VCaP (cell line): Measurements from ENCODE around the gene TBCB.

Experiments
- H3K27ac ChIP-seq: fragments of 450-650 bp; 2 replicates; pipeline ENCODE4 v1.5.1; 2017
- CTCF ChIP-seq: fragments of 450-650 bp; conservative IDR thresholded peaks from 2 replicates; pipeline ENCODE4 v1.5.1; 2017; ENCODE audit warnings: mild to moderate bottlenecking, moderate library complexity

The TBCB gene

DNA sequence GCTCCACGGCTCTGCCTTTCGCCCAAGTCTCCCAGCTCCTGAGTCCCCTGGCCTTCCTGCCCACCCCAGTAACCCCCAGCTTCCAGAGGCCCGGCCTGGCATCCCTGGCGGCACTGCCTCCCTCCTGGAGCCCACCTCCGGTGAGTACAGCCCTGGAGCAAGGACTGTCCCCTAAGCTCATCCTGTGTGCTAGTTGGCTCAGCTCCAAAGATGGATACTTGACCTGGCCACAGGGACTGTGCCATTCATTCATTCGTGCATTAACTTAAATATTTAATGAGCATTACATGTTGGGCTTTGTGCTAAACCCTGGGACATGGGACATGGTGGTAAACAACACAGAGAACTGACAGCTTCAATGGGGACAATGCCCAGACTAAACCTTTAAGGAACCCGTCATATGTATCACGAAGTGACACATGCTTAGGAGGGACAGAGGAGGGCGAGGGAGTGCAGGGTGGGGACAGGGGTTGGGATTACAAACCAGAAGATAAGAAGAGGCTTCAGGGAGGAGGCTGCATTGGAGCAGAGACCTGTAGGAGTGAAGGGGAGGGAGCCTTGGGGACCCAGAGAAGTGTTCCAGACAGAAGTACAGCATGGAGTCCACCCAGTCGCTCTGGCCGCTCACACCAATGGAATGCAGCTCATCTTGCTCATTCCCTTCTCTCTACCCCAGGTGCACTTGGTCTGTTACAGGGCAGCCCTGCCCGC, 11.3 kb upstream of the TBCB start:
- peak overlapping the region; percentile 47; the same call in 1 of the 2 replicates for H3K27ac ChIP-seq
- no peak for TF ChIP-seq CTCF

- no peak for TF ChIP-seq CTCF
- peak overlapping the region; percentile 47 for H3K27ac ChIP-seq
Measured at GRCh38 chr19:36106441-36106840, 8.8 kb upstream of the TBCB start.

- peak overlapping the region; percentile 47; the same call in 1 of the 2 replicates for H3K27ac ChIP-seq
- TF ChIP-seq CTCF, result no peak
Measured at GRCh38 chr19:36106991-36107390, 8.3 kb upstream of the TBCB start.

GRCh38 chr19:36108684-36109083, 6.6 kb upstream of the TBCB start:
- H3K27ac ChIP-seq, result peak overlapping the region; percentile 17; the same call in 1 of the 2 replicates
- no peak for TF ChIP-seq CTCF

DNA sequence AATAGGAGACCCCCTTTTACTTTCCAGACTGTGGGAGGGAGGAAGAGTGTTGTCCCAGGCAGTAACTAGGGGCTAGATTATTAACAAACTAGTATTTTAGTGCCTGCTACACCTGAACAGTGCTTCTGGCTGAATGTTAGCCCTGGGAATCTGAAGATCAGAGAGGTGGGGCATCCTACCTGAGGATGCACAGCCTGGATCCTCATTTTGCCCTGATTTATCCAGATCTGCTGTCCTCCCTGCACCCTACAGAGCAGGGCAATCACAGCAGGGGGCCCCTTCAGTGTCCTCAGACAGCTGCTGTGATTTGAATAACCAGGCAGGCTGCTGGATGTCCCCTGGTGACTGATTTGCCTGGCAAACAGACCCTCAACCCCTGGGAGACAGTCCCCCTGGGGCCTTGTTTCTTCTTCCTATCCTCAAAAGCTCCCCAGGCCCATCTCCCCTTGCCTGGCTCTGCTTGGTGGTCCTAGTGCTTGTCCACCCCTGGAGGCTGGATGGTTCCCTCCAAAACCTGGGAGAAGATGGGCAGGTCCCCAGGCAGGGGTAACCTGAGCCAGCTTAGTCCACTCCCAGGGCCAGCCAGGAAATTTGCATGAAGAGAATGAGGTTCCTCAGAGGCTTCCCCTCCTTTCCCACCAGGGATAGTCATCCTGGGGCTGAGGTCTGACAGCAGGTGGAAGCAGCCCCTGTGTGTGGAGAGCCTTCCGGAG, 4.6 kb upstream of the TBCB start, which contains the start of gene OVOL3:
Gene OVOL3 (plus strand): TSS at position 657 of the 713 bp plus-strand sequence. CDS start 60 bp downstream, outside the sequence.
- TF ChIP-seq CTCF, result no peak
- H3K27ac ChIP-seq, result peak within 1 kb of the TSS; percentile 2; the same call in 1 of the 2 replicates

- no peak for TF ChIP-seq CTCF
- peak overlapping the region; percentile 2; the same call in 1 of the 2 replicates for H3K27ac ChIP-seq
Measured at GRCh38 chr19:36111200-36111539, 4.1 kb upstream of the TBCB start.

DNA sequence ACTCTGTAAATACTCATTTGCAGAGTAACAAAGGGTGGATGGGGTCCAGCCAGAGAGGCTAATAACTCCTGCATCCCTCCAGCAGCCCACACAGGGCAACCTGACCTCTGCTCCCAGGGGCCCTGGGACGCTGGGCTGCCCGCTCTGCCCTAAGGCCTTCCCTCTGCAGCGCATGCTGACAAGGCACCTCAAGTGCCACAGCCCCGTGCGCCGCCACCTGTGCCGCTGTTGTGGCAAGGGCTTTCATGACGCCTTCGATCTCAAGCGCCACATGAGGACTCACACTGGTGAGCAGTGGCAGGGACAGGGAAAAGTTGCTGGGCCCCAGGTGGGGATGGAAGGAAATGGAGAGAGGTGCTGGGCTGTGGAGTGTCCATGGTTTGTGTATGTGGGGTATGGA, 2.6 kb upstream of the TBCB start:
- peak overlapping the region; percentile 95 for H3K27ac ChIP-seq
- TF ChIP-seq CTCF, result no peak
